Activated CD8-positive, alpha-beta memory T cell treated with anti-CD3 and anti-CD28 coated beads, Interleukin-2, amount 10 ng/mL, durations not matched to agents 7 days and 5 days (primary cell): ENCODE measurements around the gene PTGER4. TPM values are rescaled to one million over a fixed set of nuclear protein-coding genes. Genes with fewer than 3 reads are reported as not detected.

Source experiments
- total RNA-seq, 2 experiments: library from RNA; stranded (reverse); gene quantifications; one replicate each; pipeline ENCODE4 v1.2.3, GENCODE V29; 2021

The PTGER4 gene
- total RNA-seq, 2 experiments from 2014 or later = 50.8 to 79.1 TPM

Other genes starting within 250 kb of the PTGER4 start
- 10 to 100 TPM; 16.3 to 17.7 TPM for gene TTC33, start 76.0 kb downstream of the PTGER4 start, total RNA-seq
- 10 to 100 TPM; 64.6 to 76.8 TPM for gene PRKAA1, start 118.5 kb downstream of the PTGER4 start, total RNA-seq
- gene RPL37, start 155.3 kb downstream of the PTGER4 start, total RNA-seq = 1,000 to 10,000 TPM; 1,192 to 1,333 TPM
- 1 to 10 TPM; 2.6 to 4.6 TPM for gene CARD6, start 161.5 kb downstream of the PTGER4 start, total RNA-seq
- not detected for gene C7, start 229.6 kb downstream of the PTGER4 start, total RNA-seq